Keratinocyte (primary cell): ENCODE measurements around the gene GAPVD1. TPM values are rescaled to one million over a fixed set of nuclear protein-coding genes. Genes with fewer than 3 reads are reported as not detected.
"Not testable (repeated sequence)": the region's sequence is repeated elsewhere in the genome, so short reads cannot be mapped to it uniquely, and the experiment has no call there.

Experiments used
- DNase-seq: peaks from one replicate; pipeline ENCODE4 v3.0.0-alpha.2; 2011; ENCODE audit warnings: low read depth, missing footprints, low spot score
- FAIRE-seq: peaks from 2 replicates; lab custom pipeline; 2011; peaks lifted over from hg19 to GRCh38; lab: Jason Lieb, UNC
- H2AFZ ChIP-seq: 2 replicates; pipeline ENCODE4 v1.6.0; 2012; ENCODE audit warnings: low read length, control low read depth, inconsistent platforms; ENCODE audit not compliant: control insufficient read depth
- H3K27ac ChIP-seq: 2 replicates; pipeline ENCODE4 v1.5.1; 2011; ENCODE audit warnings: low read length; ENCODE audit not compliant: control insufficient read depth, insufficient read depth
- H3K27me3 ChIP-seq: 3 replicates; pipeline ENCODE4 v1.6.0; 2011; ENCODE audit warnings: low read length; ENCODE audit not compliant: control insufficient read depth, insufficient read depth; ENCODE audit errors: extremely low read depth
- H3K36me3 ChIP-seq, 2 experiments: 2 replicates in 1 of 2; 3 replicates in 1 of 2; pipeline ENCODE4 v1.5.1; 2011; ENCODE audit warnings: low read length in 2 of 2, mild to moderate bottlenecking in 1 of 2; ENCODE audit not compliant: control insufficient read depth in 2 of 2, insufficient read depth in 2 of 2; ENCODE audit errors: extremely low read depth in 1 of 2
- H3K4me1 ChIP-seq: 3 replicates; pipeline ENCODE4 v1.5.1; 2011; ENCODE audit warnings: low read length; ENCODE audit not compliant: control insufficient read depth, insufficient read depth; ENCODE audit errors: extremely low read depth
- H3K4me2 ChIP-seq: 3 replicates; pipeline ENCODE4 v1.6.0; 2011; ENCODE audit warnings: low read depth, low read length; ENCODE audit not compliant: control insufficient read depth, insufficient read depth; ENCODE audit errors: extremely low read depth
- H3K4me3 ChIP-seq, 3 experiments: fragments of 200-600 bp in 1 of 3; sonication (generic) in 1 of 3; 2 replicates in 2 of 3; 3 replicates in 1 of 3; pipeline ENCODE4 v1.5.1; 2011 to 2016; ENCODE audit warnings: low read length in 3 of 3, mild to moderate bottlenecking in 3 of 3, control low read depth in 2 of 3, inconsistent platforms in 1 of 3, low read depth in 1 of 3, mixed read lengths in 1 of 3, mixed run types in 1 of 3, moderate library complexity in 1 of 3; ENCODE audit not compliant: control insufficient read depth in 2 of 3, insufficient read depth in 2 of 3; ENCODE audit errors: extremely low read depth in 1 of 3
- H3K79me2 ChIP-seq: 2 replicates; pipeline ENCODE4 v1.6.0; 2012; ENCODE audit warnings: low read length; ENCODE audit not compliant: control insufficient read depth, insufficient read depth
- H3K9ac ChIP-seq: 3 replicates; pipeline ENCODE4 v1.6.0; 2011; ENCODE audit warnings: low read length; ENCODE audit not compliant: control insufficient read depth, insufficient read depth; ENCODE audit errors: extremely low read depth
- H3K9me1 ChIP-seq: 3 replicates; pipeline ENCODE4 v1.6.0; 2011; ENCODE audit warnings: low read length; ENCODE audit not compliant: control insufficient read depth, insufficient read depth; ENCODE audit errors: extremely low read depth
- H3K9me3 ChIP-seq: 2 replicates; pipeline ENCODE4 v1.5.1; 2012; ENCODE audit warnings: low read depth, low read length; ENCODE audit not compliant: control insufficient read depth
- H4K20me1 ChIP-seq: 3 replicates; pipeline ENCODE4 v1.6.0; 2011; ENCODE audit warnings: low read length; ENCODE audit not compliant: control insufficient read depth, insufficient read depth; ENCODE audit errors: extremely low read depth
- CTCF ChIP-seq, 3 experiments: IDR thresholded peaks in 1 of 3; conservative IDR thresholded peaks in 1 of 3; optimal IDR thresholded peaks in 1 of 3; 2 replicates in 2 of 3; 3 replicates in 1 of 3; pipeline versions ENCODE3 to v1.5.1; 2011; ENCODE audit warnings: low read length in 3 of 3, mild to moderate bottlenecking in 3 of 3, moderate library complexity in 2 of 3, control low read depth in 1 of 3, inconsistent platforms in 1 of 3; ENCODE audit not compliant: insufficient read depth in 2 of 3; ENCODE audit errors: extremely low read depth in 1 of 3
- EZH2 ChIP-seq: IDR thresholded peaks from one replicate; pipeline ENCODE4 v1.6.1; 2012; ENCODE audit warnings: inconsistent platforms, mild to moderate bottlenecking, low read length, moderate library complexity
- dilution Hi-C: fragments of 300-500 bp; cut with MboI; formaldehyde crosslinking; loops from one replicate; pipeline ENCODE4 v1.7.0; 2020; ENCODE audit warnings: low sequenced_read_pairs; ENCODE audit not compliant: extremely low pct_ligation_motif_present
- polyA plus RNA-seq, 5 experiments: library from polyadenylated mRNA; depleted of rRNA in 3 of 5; stranded (reverse) in 3 of 5; stranded (forward) in 1 of 5; unstranded in 1 of 5; fragments of >200 nt; gene quantifications; 1 replicate in 1 of 5; 2 replicates in 3 of 5; 3 replicates in 1 of 5; pipeline versions ENCODE4 v1.2.1 to v1.2.3, GENCODE V29; 2011 to 2012; ENCODE audit warnings: missing spikeins in 2 of 5, low read depth in 1 of 5, low replicate concordance in 1 of 5

Gene GAPVD1
- polyA plus RNA-seq, 1 donor (not counting 4 experiments of a cell fraction or from before 2014, with no cell fraction given), result 23.2 TPM

- Histone ChIP-seq H3K79me2 (no peaks in the 10 kb centered on the region), H3K9ac (no peak overlapping the region), H2AFZ (no peak overlapping the region), H3K27me3 (no peaks in the 10 kb centered on the region), H3K4me3 (no peak overlapping the region), H3K27ac (no peak overlapping the region), H3K9me1 (no peaks in the 10 kb centered on the region), H3K4me1 (no peaks in the 10 kb centered on the region), H3K9me3 (no peaks in the 10 kb centered on the region), H3K36me3 (peaks cover 3 to 11% of the 10 kb centered on the region in 2 experiments), H3K4me2 (no peak overlapping the region), H4K20me1 (no peaks in the 10 kb centered on the region)
- dilution Hi-C loops, result no loop called here
- TF ChIP-seq EZH2, result no peak
- DNase-seq (no peak), FAIRE-seq (no peak)
Measured at GRCh38 chr9:125218621-125219020, 43.0 kb upstream of the GAPVD1 start.

- H3K79me2 ChIP-seq, H2AFZ ChIP-seq, H3K4me2 ChIP-seq, dilution Hi-C loops, FAIRE-seq, H3K4me3 ChIP-seq, H4K20me1 ChIP-seq, H3K4me1 ChIP-seq, H3K27ac ChIP-seq, DNase-seq, H3K9me3 ChIP-seq, H3K9ac ChIP-seq, H3K9me1 ChIP-seq, H3K27me3 ChIP-seq: not testable (repeated sequence)
- H3K36me3 ChIP-seq, result peaks cover 5 to 22% of the 10 kb centered on the region in 2 experiments
Measured at GRCh38 chr9:125224858-125225257, 36.8 kb upstream of the GAPVD1 start.

GRCh38 chr9:125227761-125228160, 33.9 kb upstream of the GAPVD1 start:
- Histone ChIP-seq H3K4me2 (no peak overlapping the region), H3K36me3 (peaks cover 6 to 11% of the 10 kb centered on the region in 2 experiments), H3K27ac (no peak overlapping the region), H4K20me1 (no peaks in the 10 kb centered on the region), H3K9me3 (no peaks in the 10 kb centered on the region), H3K79me2 (no peaks in the 10 kb centered on the region), H3K9me1 (no peaks in the 10 kb centered on the region), H3K4me1 (no peaks in the 10 kb centered on the region), H2AFZ (no peak overlapping the region), H3K27me3 (no peaks in the 10 kb centered on the region), H3K9ac (no peak overlapping the region), H3K4me3 (no peak overlapping the region)
- DNase-seq (no peak), FAIRE-seq (no peak)
- dilution Hi-C loops, result no loop called here
- TF ChIP-seq EZH2, result no peak
- no peak for TF ChIP-seq CTCF (optimal IDR thresholded peaks at IDR 0.05 in 1 of 3, IDR thresholded peaks at IDR 0.05 in 1 of 3, conservative IDR thresholded peaks at IDR 0.05 in 1 of 3; ENCODE audit: extremely low read depth in 1 of 3, insufficient read depth in 2 of 3, low read length in 3 of 3)
